Globus pallidus (tissue), 1 donor: Measurements from ENCODE around the gene RMC1.
"Not testable (repeated sequence)": the region's sequence is repeated elsewhere in the genome, so short reads cannot be mapped to it uniquely, and the experiment has no call there.

Experiments used
- DNase-seq: peaks from one replicate; pipeline ENCODE4 v3.0.0-alpha.2; 2015; ENCODE audit warnings: low spot score

The RMC1 gene

GRCh38 chr18:23498117-23498516, 5.2 kb upstream of the RMC1 start:
- DNase-seq = no peak

GRCh38 chr18:23498877-23499276, 4.4 kb upstream of the RMC1 start:
- DNase-seq = peak; percentile 82

GRCh38 chr18:23499291-23499781, 4.0 kb upstream of the RMC1 start:
- peak; percentile 20 for DNase-seq

GRCh38 chr18:23501626-23502025, 1.7 kb upstream of the RMC1 start:
- no peak for DNase-seq

DNA sequence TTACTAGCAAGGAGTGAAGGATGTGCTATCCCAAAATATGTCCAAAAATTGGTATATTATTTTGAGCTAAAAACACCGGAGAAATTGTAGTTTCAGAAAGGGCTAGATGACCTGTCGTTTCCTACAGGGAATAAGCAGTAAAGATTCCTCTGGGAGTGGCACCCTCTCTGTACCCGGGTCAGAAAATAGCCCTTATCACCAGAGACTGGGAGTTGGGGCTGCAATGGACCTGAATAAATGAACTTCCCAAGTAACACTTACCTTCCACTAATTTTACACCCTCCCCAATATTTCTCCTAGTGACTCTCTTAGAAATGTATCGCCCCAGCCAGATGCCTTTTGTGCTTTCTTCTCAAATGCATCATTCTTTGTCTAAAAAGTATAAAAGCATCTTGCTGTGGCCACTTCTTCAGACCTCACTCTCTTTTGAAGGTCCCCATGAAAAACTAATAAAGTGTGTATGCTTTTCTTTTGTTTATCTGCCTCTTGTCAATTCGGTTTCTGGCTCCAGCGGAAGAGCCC, 734 bp upstream of the RMC1 start:
- DNase-seq = no peak

GRCh38 chr18:23503963-23504344, 643 bp downstream of the RMC1 start:
- DNase-seq = no peak

GRCh38 chr18:23504720-23505119, 1.4 kb downstream of the RMC1 start:
- no peak for DNase-seq

DNA sequence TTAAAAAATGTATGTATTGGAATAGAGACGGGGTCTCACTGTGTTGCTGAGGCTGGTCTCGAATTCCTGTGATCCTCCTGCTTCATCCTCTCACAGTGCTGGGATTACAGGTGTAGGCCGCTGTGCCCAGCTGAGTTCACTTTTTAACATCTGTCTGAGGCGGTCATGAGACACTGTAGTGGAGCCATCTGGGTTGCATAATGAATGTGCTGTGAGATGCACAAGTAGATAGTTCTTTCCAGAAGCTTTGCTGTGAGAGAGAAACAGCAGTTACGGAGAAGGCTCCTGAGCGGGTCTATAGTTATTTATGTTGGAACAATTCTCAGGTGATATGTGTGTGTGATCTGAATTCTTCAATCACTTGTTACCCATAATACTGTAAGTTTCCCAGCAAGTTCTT, 3.1 kb downstream of the RMC1 start:
- peak; percentile 52 for DNase-seq

GRCh38 chr18:23510923-23511322, 7.6 kb downstream of the RMC1 start:
- DNase-seq = not testable (repeated sequence)

GRCh38 chr18:23512216-23512615, 8.9 kb downstream of the RMC1 start:
- not testable (repeated sequence) for DNase-seq

- no peak for DNase-seq
Measured at GRCh38 chr18:23512641-23513040, 9.3 kb downstream of the RMC1 start.

DNA sequence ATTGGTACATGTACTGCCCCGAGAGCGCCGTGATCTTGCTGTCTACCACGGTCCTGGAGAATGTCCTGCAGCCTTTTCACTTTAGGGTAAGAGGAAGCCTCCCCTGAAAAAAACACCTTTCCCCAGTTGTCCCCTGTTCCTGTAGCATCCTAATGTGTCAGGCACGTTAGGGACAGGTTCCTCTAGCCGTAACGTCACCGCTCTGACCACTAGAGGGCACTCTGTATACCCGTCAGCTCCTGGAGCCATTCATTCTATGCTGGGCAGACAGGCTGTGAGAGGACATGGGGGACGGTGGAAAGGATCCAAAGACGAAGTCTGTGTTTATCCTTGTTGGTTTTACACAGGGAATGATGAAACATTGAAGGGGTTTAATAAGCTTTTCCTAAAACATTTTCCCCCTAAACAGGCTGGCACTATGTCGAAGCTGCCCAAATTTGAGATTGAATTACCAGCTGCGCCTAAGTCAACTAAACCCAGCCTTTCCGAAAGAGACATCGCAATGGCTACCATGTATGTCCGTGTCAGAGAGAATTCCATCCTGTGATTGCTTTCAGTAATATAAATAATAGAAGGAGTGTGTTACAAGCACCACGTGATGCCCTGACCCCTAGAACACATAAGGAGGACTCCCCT, 12.7 kb downstream of the RMC1 start:
- DNase-seq = peak; percentile 89

- no peak for DNase-seq
Measured at GRCh38 chr18:23519734-23520133, 16.4 kb downstream of the RMC1 start.

- no peak for DNase-seq
Measured at GRCh38 chr18:23521271-23521670, 18.0 kb downstream of the RMC1 start.

DNA sequence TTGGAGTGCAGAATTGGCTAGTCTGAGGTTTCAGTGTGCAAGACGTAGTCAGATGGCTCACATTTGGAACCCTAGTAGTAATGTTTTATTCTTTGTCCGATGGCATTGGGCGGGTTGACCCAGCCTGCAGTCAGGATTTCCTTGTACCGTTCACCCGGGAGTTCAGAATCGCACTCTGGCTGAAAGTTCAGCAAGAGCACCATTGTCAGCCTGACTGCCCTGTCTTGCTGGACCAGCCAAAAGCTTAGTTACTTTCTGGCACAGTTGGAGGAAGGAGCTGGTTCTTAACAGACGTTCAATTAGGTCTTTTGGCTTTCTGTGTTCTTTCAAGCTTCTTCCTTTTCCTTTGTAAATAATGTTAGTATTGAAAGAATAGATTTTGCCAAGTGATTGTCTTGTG, 18.6 kb downstream of the RMC1 start:
- DNase-seq = no peak

- DNase-seq = no peak
Measured at GRCh38 chr18:23523429-23524212, 20.3 kb downstream of the RMC1 start.

DNA sequence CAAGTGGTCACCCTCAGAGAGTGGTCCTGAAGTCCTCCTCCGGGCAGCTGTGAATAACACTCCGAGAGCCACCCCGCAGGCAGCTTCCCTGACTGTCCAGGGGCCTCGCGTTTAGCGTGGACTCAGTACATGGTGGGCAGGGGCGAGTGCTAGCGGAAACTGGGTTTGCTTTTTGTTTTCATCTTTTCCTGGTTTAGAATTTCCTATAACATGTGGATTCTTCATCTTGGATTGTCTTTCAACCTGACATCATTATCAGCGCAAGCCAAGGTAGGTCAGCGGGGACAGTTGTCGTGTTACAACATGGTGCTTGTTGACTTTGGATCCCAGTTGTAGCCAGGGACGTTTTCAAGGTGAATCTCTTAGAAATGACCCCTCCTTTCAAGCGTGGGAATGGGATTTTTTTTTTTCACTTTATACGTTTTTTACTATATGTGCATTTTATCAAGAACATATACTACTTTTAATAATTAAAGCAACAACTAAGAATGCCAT, 20.9 kb downstream of the RMC1 start:
- no peak for DNase-seq

DNA sequence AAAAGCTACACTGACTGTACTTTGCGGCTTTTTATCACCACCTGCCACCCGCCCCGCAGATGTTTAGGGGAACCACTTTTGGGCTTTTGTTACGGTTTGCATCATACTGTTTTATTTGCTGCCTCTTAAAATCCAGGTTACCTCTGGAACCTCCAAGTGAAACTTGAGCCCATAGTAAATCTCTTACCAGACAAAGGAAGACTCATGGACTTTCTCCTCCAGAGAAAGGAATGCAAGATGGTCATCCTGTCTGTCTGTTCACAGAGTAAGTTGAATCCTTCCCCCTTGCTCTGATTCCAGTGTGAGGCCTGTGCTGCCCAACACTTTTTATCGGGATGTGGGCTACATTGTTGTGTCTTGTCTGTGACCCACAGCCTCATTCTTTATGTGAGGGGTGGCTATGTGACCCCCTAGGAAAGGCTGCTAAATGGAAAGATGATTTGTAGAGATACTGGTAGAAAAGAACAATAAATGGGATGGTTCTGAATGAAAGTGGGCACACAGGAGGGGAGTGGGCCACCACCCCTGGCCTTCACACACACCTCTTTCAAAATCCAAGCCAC, 23.3 kb downstream of the RMC1 start:
- no peak for DNase-seq

GRCh38 chr18:23528580-23529472, 25.5 kb downstream of the RMC1 start:
- DNase-seq = no peak

GRCh38 chr18:23529604-23530003, 26.3 kb downstream of the RMC1 start:
- no peak for DNase-seq

DNA sequence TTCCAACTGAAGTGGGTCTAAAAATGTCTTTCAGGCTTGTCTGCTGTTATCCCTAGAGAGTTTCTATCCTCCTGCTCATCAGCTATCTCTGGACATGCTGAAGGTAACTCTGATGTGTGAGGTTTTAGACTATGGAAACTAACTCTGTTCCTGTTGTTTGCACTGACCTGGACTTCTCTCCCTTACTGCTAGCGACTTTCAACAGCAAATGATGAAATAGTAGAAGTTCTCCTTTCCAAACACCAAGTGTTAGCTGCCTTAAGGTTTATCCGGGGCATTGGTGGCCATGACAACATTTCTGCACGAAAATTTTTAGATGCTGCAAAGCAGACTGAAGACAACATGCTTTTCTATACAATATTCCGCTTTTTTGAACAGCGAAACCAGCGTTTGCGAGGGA, 26.9 kb downstream of the RMC1 start:
- DNase-seq = no peak

DNA sequence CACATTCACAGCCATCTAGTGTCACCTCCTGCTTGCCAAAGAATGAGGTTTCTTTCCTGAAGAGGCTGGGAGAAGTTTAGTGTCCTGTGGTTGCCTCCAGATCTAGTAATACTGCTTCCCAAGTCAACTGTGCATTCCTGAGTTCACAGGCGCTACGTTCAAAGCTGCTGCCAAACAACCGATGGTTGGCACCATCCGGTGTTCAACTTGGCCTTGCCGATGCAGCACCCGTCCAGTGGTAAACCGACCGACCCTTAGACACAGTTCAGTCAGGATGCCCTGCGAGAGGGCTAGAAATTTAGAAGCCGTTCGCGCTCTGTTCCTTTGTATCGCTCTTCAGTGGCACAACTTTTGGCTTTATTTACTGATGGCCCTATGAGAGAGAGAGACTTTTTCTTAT, 28.6 kb downstream of the RMC1 start:
- DNase-seq = no peak
